GM18909 (cell line): ENCODE data around the gene RMND5A.

Experiments
- ATAC-seq: cut with Tn5 transposase; IDR thresholded peaks from one replicate; pipeline ENCODE4 v1.9.1; 2021; ENCODE audit warnings: mild to moderate bottlenecking; ENCODE audit not compliant: unreplicated experiment, poor library complexity

RMND5A gene

DNA sequence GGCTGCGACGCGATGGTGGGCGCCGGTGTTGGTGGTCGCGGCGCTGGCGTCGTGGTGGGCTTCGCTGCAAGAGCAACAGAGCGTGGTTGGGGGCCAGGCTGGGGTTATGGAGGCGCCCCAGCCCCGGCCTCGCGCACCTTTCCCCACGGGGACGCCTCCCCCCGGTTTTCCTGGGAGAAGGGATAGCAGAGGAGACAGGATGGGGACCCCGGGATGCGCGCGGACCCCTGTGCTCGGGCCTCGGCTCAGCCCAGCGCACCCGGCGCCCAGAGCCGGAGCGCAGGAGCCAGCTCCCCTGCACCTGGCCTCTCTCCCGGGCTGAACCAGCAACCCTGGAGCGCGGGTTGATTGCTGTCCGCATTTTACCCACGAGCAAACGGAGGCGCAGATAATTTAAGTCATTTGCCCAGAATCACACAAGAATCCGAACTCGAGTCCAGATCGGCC lies 69.6 kb downstream of the RMND5A start:
- no peak for ATAC-seq

DNA sequence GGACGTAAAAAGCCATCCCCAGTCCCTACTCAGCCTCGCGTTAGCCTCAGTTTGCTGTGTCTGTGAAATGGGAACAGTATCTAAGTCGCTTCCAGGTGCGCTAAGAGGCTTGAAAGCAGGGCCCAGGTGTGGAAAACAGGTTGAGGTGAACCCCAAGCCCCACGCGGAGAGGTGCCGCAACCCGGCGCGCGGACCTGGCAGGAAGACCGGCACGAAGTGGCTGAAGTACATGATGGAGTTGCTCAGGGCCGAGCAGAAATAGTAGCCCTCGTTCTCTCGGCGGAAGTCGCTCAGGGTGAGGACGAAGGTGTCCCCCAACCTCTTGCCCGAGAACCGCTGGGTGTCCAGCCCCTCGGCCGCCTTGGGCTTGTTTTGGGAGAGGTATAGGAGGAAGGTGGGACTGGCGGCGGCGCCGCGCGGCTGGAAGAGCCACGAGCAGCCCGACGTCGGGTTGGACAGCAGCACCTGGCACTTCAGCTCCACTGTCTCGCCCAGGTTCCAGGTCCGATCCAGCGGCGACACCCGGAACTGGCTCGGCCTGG lies 70.1 kb downstream of the RMND5A start:
- no peak for ATAC-seq

DNA sequence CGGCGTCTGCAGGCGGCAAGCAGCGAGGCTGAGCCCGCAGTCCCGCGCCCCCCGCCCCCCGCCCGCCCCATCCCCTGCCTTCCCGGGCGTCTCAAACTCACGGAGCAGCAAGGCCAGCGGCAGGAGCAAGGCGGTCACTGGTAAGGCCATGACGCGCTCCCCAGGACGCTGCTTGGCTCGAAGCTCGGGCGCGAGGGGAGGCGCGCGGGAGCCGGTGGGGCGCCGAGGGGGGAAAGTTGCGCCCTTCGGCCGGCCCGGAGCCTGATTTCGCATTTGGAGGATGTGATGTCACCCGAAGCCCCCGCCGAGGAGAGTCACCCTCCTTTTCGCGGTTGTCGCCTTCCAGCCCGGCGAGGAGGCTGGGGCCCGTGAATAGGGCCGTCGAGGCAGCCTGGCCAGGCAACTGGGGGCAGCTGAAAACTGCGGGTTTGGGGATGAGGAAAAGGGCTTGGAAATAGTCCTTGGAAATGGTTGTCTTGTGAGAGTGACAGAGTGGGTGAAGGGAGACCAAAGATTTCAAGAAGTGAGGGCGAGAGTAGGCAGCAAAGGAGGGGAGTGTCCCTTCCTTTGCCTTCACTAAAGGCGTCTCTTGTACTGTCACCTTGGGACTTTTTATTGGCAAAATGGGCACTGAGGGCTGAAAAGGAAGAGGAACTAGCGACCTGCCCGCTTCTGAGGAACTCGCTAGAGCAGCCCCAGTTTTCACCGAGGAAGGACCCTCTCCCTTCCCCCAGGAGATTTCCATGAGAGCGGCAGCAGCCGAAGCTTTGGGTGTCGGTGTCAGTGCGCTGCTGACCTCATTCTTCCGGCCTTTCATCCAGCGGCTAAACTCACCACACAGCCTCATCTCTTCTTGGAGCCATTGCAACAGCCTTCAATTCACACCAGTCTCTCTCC lies 70.8 kb downstream of the RMND5A start, which contains the start of gene CD8A:
TSS of gene CD8A (minus strand) at position 238 of the 897 bp plus-strand sequence. CDS start at position 150, 88 bp downstream.
- no peak for ATAC-seq

DNA sequence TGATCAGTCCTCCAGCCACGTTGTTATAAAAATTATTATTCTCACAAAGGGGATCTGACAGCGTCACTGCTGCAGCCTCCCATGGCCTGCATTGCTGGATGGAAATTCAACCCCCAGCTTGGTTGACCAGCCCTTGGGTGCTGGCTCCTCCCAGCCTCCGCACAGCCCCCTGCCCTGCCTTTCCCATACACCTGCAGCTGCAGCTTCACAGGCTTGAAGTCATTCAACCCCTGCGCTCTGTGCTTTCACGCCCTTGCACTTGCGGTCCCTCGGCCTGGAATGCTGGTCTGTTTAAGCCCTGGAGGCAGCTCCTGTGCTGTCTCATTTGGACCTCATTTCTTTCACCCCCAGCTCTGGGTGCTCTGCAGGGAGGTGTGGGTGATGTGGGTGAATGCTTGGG lies 71.5 kb downstream of the RMND5A start:
- no peak for ATAC-seq

DNA sequence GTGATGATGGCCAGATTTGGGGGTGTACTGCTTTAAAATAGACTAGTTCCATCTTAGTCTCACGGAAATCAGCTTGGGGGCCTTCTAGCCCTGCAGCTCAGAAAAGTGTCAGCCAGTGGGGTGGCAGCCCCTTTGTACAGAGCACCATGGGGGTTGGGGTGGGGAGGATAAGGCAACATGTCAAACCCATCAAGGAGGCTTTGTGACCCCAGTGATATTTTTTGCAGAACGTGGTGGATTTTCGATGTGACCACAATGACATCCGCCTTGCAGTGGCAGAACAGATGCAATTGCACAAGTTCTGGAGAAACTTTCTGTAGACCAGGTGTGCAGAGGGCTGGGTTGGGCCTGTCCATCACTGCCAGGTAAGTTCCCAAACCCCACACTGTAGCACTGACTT lies 73.7 kb downstream of the RMND5A start:
- no peak for ATAC-seq

DNA sequence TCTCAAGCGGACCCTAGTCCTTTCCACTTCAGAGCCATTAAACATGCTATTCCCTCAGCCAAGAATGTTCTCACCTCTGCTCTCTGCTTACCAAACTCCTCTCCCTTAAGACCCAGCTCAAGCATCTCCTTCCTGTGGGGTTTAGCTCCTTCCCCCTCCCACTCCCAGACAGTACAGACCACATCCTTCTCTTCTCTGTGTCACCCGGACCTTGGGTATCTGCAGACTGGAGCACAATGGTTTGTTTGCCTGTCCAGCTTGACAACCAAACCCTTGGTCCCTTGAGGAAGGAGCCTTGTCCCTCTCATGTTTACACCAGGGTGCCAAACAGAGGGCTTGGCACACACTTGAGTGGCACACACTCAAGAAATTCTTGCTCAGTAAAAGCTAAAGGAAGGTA lies 74.8 kb downstream of the RMND5A start:
- ATAC-seq = no peak

DNA sequence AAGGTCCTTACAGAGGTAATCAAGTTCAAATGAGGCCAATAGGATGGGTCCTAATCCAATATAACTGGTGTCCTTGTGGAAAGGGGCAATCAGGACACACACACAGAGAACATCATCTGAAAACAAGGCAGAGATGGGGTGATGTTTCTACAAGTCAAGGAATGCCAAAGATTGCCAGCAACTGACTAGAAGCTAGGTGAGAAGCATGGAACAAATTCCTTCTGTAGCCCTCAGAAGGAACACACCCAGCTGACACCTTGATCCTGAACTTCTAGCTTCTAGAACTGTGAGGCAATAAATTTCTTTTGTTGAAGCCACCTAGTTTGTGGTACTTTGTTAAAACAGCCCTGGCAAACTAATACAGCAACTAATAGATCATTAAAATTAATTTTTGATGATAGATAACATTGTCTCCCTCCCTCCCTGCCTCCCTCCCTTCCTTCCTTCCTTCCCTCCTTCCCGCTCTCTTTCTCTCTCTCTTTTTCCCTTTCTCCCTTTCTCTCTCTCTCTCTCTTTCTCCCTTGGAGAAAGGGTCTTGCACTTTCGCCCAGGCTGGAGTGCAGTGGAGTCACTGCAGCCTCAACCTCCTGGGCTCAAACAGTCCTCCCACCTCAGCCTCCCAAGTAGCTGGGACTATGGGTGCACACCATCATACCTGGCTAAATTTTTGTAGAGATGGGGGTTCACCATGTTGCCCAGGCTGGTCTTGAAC lies 80.9 kb downstream of the RMND5A start:
- ATAC-seq = no peak

DNA sequence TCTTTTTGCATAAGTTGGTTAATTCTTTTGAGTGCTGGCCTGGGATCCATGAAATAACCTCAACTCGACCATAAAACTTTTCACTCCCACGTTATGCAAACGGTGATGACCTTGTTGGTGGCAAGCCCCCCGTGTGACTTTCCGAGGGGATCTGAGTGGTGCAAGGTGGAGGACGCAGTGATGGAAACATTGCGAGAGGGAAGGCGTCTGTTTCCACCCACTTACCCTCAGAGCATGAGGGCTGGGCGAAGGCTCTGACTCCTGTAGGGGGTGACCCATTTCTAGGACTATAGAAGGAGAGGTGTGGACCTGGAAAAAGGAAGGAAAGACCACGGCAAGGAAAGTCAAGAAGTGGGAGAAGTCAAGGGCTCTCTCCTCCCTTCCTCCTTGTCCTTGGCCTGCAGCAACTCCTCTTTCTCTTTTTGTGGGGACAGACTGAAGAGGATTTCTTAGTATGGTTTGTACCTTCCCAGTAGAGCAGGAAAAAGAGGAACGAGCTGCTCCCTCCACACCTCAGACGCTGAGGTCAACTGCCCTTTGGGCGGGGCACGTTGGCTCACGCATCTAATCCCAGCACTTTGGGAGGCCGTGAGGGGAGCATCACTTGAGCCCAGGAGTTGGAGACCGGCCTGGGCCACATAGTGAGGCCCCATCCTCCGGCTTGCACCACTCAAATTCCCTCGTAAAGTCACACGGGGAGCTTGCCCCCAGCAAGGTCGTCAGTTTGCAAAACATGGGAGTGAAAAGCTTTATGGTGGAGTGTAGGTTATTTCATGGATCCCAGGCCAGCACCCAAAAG lies 86.2 kb downstream of the RMND5A start:
- no peak for ATAC-seq

DNA sequence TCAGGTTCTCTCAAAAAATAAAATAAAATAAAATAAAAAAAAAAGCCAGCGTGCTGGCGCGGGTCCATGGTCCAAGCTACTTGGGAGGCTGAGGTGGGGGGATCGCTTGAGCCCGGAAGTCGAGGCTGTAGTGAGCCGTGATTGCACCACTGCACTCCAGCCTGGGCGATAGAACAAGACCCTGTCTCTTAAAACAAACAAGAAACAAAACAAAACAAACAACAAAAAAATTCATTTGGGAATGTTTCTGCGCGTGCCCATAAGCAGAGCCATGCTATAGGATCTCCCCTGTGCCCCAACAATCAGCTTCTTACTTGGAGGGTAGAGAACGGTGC lies 87.0 kb downstream of the RMND5A start:
- ATAC-seq = no peak

DNA sequence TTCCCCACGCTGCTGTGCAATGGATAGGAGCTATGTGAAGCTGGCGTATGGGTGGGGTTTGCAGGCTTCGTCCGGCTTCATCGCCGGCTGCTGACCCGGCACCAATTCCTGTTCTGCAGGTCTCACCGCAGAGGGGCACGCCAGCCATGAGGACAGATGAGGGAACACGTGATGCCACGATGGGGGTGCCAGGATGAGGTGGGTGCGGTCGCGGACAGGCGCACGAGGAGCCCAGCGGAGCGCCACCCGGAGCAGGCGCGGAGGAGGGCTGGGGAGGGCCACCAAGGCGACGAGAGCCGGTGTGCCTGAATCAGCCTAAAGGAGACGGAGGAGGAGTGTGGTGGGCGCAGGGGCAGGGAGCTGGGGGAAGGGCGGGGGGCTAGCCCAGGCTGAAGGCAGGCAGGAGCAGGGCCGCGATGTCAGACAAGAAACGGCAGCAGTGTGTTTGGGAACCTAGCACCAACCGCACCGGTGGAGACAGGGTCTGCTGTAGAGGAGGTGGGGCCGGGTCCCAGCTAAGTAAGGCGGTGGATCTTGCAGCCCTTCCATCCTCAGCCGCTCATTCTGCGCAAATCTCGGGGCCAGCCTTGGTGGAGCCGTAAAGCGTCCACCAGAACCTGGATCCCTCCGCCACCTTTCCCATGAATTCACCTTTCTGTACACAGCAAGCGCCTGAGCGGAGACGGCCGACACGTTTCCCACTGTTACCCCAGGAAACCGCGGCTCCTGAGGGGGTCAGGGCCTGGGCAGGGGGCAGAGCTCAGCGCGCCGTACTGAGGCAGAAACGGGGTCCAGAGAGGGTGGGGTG lies 87.6 kb downstream of the RMND5A start:
- peak; percentile 53 for ATAC-seq

DNA sequence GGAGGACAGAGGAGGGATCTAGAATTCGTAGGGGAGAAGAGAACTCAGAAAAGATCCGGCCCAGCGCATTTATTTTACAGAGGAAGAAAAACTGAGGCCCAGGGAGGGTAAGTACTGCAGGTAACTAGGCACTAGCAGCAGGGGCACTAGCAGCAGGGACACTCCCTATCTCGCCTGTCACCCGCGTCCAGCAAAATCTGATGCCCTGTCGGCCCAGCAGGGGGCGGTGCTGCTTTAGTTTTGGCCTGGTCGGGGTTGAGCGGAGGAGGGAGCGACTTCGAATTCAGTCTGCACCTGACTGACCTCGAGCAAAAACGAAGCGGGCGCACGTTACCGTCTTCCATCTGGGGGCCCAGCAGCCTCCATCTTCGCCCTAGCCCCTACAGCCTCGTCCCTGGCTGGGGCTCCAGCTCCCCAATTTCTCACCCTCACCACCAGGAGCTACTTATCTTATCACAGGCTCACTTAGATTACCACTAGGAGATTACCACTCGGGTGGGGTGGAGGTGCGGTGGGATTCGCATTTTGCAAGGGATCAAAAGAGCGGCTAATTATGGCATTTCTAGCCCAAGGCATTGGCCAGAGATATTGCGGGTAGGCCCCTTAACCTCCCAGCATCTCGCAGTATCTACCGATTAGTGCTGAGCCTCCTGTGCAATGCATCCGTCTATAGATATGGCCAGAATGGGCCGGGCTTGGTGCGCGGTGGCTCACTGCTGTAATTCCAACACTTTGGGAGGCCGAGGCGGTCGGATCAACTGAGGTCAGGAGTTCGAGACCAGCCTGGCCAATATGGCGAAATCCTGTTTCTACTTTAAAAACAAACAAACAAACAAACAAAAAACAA lies 88.4 kb downstream of the RMND5A start:
- peak; percentile 93 for ATAC-seq

DNA sequence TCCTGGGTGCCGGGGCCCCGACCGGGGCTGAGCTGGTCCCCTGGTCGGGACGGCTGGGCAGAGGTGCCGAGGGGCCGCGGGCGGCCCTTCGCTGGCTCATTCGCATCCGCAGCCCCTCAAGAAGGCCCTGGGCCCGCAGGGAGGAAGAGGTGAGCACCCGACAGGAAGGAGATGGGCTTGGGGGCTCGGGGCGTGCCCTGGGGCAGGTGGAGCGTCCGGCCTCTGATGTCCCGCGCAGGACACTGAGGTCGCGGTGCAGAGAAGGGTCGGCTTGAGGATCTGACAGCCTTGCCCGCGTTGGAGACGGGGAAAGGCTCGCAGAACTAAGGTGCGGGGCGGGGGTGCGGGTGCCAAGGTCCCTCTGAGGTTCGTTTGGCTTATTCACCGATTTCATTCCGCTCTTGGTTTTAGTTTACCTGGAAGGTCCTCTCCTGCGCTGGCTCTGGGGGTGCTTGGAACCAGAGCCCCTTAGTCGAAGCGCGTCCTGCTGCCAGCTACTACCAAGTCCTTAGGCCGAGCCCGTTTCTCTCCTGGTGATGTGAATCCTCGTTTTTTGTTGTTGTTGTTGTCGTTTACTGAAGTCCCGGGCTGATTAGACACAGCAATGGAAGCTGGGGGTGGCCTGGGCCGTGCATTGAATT lies 89.5 kb downstream of the RMND5A start:
- ATAC-seq = no peak

DNA sequence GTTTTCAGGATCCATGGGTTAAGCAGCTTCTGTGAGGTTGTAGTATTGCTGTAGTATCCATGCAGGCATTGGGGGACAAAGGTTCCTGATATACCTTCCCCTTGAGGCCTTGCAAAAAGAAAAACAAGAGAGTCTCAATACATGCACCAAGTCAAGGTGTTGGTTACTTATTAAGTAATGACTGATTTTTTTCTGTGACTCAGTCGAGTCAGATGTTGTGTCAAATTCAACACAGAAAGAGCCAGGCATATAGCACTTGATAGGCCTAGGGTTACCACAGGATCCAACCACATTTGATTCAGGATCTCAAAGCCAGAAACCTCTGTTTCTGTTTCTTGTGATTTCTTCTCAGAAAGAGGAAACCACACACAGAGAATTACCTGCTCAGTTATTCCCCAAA lies 95.5 kb downstream of the RMND5A start:
- ATAC-seq = no peak

DNA sequence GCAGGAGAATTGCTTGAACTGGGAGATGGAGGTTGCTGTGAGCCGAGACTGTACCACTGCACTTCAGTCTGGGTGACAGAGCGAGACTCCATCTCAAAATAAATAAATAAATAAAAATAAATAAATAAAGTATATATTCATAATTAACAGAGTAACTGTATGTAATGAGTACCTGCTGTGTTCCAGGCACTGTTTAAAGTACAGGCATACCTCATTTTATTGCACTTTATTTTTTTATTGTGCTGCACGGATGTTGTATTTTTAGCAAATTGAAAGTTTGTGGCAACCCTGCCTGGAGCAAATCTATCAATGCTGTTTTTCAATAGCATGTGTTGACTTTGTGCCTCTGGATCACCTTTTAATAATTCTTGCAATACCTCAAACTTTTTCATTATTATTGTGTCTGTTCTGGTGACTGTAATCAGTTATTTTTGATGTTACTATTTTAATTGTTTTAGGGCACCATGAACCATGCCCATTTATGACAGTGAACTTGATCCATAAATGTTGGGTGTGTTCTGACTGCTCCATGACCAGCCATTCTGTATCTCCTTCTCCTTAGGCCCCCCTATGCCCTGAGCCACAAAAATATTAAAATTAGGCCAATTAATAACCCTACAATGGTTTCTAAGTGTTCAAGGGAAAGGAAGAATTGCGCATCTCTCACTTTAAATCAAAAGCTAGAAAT lies 98.2 kb downstream of the RMND5A start:
- no peak for ATAC-seq

DNA sequence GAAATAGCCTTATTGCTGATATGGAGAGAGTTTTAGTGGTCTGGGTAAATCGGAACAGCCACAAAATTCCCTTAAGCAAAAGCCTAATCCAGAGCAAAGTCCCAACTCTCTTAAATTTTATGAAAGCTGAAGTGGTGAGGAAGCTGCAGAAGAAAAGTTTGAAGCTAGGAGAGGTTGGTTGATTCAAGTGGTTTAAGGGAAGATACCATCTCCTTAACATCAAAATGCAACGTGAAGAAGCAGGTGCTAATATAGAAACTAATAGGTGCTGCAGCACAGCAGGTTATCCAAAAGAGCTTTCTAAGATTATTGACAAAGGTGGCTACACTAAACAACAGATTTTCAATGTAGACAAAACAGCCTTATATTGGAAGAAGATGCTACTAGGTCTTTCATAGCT lies 98.9 kb downstream of the RMND5A start:
- ATAC-seq = no peak

DNA sequence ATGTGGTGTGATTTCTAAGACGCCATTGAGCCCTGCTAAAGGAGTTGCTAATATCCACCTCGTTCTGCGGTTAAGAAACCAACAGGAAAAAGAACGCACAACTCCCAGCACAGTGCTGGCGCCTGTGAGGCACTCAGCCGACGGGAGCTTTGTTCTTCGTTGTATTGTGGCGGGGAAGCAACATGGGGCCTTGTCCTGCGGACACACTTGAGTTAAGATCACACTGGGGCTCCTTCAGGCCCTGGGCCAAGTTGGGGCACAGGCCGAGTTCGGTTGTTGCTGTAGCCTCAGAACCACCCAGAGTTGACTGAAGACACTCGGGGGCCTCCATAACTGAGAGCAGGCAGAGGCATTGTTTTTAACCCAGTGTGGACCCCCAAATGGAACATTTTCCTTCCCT lies 101.2 kb downstream of the RMND5A start:
- ATAC-seq = no peak

DNA sequence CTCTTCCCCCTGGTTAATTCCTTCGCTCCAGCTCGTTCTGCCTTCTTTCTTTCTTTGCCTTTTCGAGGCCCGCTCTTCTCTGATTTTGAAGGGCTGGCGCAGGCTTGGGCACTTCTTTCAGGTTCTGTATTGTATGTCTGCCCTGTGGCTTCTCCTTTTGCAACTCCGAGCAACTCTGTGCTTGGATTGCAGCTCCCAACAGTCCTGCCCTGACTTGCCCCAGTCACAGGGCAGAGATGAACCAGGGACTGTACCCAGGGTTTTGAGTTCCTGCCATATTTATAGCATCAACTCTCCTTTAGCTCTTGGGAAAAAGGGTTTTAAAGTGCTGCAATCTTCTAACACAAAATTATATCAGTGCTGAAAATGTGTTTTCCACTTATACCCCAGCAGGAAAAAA lies 101.8 kb downstream of the RMND5A start:
- ATAC-seq = no peak
